Posterior vena cava (tissue), 2 donors: ENCODE measurements around the gene RDM1. TPM values are rescaled to one million over a fixed set of nuclear protein-coding genes. Genes with fewer than 3 reads are reported as not detected.
"Not testable (repeated sequence)": the region's sequence is repeated elsewhere in the genome, so short reads cannot be mapped to it uniquely, and the experiment has no call there.

Experiments used
- DNase-seq: peaks from one replicate; pipeline ENCODE4 v3.0.0-alpha.2; 2020; ENCODE audit warnings: low spot score
- intact Hi-C, 2 donors: fragments of 100-400 bp; cut with DNase I; formaldehyde crosslinking; loops; one replicate each; pipeline versions ENCODE4 v1.14.1 to v1.14.2; 2022 to 2023
- total RNA-seq, 2 donors: library from RNA; stranded (reverse); fragmentation: NEBNext Ultra II Directional; extraction: Animal tissue kit (Norgen Biotek cat#: 25700); gene quantifications; one replicate each; pipeline ENCODE4 v1.2.1, GENCODE V29; 2021
- donor health status: DM: yes; HTN: yes; CAD: no.
- donor health status: DM: yes; HTN: yes; CAD: no.

The RDM1 gene
- total RNA-seq, 2 donors from 2014 or later, result not detected

DNA sequence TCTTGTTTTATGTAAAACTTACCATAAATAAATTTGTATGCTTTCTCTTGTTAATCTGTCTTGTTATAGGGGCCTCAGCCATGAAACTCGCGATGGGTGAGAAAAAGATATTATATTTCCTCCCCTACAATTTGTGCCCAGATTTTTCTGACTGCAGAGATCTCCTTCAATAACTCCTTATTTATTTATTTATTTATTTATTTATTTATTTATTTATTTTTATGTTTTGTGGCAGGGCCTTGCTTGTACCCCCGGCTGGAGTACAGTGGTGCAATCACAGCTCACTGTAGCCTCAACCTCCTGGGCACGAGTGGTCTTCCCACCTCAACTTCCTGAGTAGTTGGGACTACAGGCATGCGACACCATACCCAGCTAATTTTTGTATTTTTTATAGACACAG is 27.1 kb downstream of the RDM1 start:
- intact Hi-C loops, result no loop called here
- DNase-seq, result no peak

DNA sequence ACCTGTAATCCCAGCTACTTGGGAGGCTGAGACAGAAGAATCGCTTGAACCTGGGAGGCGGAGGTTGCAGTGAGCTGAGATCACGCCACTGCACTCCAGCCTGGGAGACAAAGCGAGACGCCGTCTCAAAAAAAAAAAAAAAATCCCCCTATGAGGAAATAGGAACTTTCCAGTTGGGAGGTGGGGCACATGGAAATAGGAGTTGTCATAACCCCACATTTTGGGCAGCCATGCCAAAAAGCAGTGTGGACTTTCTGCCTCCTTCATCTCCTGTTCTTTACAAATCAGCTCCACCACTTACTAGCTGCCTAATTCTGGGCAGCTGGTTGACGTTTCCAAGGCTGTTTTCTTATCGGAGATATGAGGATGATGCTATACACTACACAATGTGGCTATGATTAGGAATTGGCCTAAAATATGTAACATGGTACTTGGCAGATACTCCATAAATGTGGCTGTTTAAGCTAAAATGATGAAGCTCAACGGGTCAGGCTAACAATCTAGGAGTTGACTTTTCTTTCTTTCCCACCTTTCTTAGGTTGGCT is 28.9 kb downstream of the RDM1 start:
- intact Hi-C loops, result no loop called here

DNA sequence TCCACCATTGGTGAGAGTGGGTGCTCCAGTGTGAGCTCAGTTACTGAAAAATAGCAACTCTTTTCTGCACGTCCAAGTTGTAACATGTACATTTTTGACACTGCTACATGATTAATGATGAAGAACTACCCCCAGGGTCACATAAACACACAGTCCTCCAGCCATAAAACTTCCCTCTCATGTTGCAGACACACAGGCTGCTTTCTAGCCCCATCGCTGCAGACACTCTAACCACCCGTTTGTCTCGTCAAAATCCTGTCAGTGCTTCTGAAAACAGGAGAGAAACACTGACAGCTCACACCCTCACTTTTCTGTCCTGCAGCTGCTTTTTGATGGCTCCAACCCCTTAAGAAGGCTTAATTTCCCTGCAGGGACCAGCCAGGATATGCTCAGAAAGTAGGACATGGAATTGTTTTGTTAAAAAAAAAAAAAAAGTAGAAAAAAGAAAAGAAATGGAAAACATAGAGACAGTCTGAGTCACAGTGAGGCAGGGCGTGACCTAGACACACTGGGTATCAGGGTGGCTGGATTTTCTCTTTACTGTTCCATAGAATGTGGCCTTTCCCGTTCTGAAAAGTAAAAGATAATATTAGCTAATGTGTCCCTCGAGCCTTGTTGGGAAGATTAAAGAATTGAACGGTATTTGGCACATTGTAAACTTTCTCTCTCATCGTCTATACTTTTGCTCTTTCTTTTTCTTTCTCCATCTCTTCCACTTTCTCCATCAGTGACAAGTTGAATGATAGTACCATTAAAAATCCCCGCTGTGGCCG is 29.7 kb downstream of the RDM1 start:
- DNase-seq, result no peak
- intact Hi-C loops, result no loop called here

More for the DNA sequence above, 28.9 kb downstream of the RDM1 start:
- DNase-seq, result no peak

DNA sequence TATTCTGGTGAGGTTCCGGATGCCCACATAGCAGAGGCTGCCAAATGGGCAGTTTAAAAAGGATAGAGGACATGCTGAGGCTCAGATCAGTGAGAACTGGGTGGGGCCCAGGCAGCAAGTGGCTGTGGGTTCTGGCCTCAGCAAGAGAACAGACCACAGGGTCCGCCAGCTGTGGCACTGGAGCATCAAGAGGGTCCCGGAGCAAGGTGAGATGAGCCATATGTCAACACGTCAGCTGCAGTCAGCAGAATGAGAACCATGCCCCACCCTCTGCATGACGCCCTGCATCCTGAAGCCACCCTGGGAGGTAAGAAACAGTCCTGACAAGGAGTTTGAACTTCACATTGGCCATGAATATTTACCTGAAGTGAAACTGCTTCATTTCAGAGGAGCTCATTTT is 30.3 kb downstream of the RDM1 start:
- intact Hi-C loops, result no loop called here
- DNase-seq, result no peak

DNA sequence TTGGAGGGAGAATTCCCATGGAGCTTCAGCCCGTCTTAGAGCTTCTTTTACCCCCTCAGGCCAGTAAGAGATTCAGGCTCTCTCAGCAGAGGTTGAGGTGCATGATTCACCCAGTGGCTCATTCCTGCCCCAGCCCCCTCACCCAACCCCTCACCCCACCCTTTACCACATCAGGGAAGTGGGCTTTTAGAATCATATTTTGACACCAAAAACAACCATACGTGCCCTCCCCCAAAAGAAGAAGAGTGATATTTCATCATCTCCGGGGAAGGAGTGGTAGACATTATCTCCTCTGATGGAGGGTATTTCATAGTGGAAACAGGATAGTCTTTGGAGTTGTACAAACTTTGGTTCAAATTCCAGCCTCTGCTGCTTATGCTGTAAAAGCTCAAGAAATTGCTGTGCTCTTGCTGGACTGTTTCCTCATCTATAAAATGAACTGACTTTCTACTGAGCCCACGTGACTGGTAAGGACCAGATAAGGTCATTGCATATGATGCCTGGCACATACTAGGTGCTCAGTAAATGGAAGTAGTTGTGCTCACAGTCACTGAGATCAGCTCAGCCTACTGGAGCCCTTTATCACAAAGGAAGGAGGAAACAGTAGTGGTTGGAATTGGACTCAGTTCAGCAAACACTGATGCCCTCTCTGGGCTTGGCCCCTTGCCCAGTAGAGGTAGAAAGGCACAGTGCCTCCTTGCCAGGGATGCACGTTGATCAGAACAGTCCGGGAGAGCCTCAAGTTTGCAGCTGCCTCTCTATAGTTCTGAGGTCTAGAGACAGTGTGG is 32.1 kb downstream of the RDM1 start:
- no peak for DNase-seq
- intact Hi-C loops, result no loop called here

DNA sequence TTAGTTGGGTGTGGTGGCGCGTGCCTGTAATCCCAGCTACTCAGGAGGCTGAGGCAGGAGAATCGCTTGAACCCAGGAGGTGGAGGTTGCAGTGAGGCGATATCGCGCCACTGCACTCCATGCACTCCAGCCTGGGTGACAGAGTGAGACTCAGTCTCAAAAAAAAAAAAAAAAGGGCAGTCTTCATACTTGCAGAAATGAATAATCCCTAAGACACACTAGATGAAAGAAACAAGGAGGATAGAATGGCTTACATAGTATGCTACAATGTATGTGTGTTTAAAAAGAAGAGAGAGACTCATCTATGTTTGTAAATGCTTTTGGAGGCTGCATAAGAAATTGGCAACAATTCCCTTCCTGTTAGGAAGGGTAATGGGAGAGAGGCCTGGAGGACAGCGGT is 32.8 kb downstream of the RDM1 start:
- DNase-seq, intact Hi-C loops: not testable (repeated sequence)

DNA sequence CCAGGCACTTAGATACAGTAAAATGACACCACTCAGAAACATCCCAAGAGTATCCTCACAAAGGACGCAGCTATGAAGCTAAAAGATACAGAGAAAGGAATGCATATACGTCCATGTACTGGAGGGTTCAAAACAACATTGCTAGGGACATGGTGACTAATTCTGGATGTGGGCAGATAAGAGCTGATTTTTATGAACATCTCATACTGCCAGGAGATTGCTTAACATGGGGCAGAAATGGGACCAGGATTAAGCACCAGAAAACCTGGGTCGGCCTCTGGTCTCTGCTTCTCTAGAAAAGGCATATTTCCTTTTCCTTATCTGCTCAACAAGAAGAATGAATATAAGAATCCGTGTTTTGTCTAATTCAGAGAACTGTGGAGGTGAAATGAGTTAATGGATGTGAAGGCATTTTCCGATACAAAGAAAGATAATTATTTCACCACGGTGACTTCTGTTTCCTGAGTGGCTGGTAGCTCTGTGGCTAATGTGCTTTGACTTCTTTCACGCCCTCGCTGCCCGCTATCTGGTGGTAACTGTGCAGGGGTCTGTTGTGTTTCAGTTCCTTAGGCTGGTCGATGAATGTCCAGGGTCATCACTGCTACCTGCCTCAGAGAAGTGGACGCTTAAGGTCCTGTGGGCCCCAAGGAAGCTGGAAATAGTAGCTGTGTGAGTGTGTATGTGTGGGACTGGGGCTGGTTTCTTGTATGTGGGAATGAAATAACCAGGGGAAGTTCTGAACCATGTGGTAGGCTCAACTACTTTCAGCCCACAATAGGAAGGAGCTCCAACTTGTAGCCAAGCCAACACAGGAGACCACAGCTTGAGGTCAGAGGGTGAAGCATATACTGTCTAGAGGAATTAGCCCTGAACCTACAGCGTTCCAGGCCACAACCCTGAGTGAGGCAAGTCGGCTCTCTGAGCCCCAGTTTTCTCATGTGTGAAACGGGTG is 34.7 kb downstream of the RDM1 start:
- no peak for DNase-seq
- intact Hi-C loops, result no loop called here

DNA sequence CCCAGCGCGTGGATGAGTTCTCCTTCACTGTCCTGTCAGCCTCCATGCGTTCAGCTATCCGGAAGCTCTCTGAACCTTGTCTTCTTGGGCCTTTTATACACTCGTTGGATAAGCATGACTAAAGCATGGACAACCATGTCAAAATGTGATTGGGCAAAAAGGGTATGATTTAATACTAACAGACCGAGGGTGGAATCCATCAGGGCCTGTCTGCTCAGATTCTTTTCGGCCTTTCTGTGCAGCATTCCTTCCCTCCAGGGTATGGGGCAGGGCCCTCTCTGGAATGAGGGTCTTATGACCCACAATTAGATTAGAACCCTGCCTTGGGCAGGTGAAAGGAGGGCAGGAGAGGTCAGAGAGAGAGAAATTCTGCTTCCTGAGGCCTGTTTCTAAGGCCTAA is 36.4 kb downstream of the RDM1 start:
- intact Hi-C loops, result no loop called here
- DNase-seq, result no peak

DNA sequence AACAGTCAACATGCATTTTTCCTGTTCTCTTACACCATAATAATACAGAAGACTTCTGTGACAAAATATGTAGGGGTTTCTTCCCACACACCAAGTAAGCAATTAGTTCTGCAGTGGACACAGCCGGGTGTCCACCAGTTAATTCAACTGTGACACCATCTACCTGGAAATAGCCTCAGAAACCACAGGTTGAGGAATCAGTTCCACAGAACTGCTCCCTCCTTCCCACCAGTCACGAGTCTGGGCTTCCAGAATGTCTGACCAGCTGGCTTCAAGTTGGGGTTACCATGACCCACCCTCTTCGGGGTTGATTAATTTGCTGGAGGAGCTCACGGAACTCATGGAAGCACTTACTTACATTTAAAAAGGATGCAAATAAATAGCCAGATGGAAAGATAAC is 36.8 kb downstream of the RDM1 start:
- no peak for DNase-seq
- intact Hi-C loops, result no loop called here

DNA sequence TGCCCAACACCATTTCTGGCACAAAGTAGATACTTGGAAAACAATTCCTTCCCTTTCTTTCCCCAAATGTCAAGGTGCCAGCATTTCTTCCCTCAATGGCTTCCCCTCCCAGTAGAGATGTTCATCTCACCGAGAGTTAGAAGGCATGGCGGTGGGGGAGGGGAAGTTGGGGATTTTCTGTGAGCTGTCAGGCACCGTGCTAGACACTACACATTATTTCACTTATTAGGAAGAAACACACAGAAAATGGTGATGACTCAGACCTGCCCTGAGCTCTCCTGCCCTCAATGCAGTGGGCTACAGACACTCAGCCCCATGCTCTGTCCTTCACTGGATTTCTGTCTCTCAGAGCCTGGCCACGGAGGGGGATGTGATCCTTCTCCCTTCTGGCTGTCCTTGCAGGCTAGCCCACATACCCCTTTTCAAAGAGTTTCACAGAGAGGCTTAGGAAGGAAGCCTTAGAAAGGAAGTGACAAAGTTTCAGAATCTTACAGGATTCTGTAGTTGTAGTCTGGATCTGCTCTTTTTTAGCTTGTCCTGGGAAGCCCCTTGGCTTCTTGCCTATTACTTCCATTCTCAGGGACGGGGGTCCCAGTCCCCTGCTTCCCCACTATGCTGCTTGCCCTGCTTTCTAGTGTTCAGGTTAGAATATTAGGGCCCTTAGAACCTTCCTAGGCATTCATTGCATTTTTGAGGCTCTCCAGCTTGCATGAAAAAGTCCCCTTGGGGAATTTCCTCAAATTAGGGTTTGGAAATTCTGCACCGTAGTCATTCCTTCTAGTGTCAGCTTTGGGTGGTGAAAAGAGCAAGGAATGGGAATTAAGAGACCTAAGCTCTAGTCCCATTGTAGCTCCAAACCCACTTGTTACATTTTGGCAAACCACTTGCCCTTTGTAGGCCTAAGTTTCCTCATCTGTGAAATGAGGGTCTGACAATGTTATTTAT is 38.2 kb downstream of the RDM1 start:
- intact Hi-C loops, result no loop called here
- DNase-seq, result no peak

DNA sequence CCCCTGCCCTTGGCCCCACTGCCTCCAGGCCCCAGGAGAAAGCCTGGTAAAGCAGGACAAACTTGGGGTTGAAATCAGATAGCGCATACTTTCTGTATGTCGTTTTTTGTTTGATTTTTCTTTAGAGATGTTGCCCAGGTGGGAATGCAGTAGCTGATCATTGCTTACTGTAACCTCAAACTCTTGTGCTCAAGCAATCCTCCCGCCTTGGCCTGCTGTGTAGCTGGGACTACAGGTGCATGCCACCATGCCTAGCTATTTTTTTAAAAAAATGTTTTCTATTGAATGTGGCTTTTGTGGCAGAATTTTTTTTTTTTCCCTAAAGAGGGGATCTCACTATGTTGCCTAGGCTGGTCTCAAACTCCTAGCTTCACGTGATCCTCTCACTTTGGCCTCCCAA is 39.3 kb downstream of the RDM1 start:
- intact Hi-C loops, result no loop called here
- no peak for DNase-seq

DNA sequence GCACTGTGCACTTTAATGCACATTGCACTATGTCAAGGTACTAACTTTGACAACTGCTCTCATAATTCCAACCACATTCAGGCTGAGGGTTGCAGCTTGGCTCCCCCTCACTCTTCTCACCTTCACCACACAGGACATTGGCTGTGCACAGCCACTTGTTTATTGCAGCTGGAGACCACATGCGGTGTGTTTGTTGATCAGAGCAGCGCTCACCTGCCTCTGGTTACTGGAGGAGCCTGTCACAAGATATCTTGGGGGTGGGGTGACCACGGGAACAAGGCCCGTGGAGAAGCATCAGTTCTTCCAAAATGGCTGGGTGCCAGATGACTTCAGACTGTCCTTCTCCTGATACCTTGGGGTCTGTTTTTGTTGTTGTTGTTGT is 39.8 kb downstream of the RDM1 start:
- no peak for DNase-seq
- intact Hi-C loops, result no loop called here

DNA sequence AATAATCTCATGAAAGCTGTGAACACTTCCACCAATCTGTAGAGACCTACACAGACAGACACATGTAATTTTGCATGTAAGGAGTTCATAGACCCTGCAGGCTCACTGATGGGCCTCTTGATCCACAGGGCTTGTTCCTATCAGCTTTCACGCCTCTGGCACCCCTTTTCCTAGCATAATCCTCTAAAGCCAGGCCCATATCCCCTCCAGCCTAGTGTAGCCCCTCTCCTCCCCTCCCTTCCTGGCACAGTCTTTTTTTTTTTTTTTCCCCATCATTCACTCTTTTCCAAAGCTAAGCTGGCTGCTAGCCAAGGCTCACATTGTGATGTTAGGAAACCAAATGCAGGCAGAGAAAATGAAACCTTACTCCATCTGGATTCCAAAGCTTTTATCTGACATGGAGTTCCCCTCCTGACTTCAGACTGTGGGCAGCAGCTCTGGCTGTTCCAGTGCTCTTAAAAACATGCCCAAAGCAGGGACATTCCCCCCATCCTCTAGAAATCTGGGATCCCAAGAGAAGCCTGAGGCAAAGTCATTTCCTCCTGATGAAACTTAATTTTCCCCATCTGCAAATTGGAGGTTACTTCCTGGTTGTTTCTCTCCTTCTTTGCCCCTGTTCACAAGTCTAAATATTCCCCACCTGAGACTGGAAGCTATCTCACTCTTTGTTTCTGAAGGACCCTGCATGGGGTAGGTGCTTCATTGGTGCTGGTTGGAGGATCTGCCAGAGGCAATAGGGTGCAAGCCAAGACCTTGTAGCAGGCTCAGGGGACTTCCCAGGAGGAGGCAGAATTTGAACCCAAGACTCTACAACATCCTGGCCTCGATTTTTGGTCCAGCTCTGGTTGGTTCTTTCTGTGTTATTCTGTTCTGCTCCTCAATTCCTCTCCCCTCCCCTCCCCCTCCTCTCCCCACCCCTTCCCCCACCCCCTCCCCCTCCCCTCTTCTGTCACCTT is 40.5 kb downstream of the RDM1 start:
- no peak for DNase-seq
- intact Hi-C loops, result no loop called here

DNA sequence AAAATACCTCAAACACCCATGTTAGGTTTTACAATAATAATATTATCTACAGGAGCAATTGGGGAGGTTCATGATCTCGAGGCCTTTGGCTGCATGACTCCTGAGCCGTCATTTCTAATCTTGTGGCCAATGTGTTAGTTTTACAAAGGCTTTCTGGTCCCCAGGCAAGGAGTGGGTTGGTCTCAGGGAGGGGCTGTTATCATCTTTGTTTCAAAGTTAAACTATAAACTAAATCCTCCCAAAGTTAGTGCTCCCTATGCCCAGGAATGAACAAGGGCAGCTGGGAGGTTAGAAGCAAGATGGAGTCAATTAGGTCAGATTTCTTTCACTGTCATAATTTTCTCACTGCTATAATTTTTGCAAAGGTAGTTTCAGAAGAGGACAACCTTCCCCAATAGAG is 41.3 kb downstream of the RDM1 start:
- intact Hi-C loops, result no loop called here

DNA sequence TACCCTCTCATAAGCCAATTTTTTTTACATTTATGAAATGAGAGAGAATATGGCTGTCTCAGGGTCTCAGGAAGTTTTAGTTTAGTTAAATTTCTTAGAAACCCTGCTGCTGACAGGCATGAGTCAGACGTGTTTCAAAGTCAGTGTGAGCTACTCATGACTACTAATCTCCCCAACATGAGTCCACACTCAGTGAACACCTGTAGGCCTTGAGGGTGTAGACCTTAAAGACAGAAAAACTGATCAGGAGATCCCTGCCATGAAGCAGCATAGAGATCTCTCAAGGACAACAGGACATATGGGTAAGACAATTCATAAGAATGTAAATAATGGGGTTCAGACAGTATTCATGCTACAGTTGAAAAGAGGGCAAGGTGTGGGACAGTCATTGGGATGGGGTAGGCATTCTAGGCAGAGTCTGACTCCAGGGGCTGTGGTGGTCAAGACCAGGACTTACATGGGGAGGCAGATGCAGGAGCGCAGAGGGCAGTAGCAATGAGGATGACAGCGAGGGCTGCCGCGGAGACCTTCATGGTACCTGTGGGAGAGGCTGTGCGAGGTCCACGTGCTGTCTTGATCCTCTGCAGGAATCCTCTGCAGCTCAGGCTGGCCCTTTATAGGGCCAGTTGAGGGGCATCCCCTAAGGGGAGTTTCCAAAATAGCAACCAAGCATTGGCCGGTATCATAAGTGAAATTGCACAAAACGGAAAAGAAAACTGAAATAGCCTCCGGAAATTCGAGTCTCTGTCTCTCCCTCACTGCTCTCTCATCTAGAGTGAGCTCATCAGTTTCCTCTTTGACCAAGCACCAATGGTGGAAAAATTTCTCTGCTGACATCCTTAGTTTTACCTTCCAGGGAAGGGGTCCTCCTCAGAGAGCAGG is 50.6 kb downstream of the RDM1 start, which contains the start of gene CCL5:
Gene CCL5, minus strand, starts transcription at position 588 of the 882 bp plus-strand sequence.
- DNase-seq, result no peak
- intact Hi-C loops, result no loop called here

More for the DNA sequence above, 41.3 kb downstream of the RDM1 start:
- no peak for DNase-seq

DNA sequence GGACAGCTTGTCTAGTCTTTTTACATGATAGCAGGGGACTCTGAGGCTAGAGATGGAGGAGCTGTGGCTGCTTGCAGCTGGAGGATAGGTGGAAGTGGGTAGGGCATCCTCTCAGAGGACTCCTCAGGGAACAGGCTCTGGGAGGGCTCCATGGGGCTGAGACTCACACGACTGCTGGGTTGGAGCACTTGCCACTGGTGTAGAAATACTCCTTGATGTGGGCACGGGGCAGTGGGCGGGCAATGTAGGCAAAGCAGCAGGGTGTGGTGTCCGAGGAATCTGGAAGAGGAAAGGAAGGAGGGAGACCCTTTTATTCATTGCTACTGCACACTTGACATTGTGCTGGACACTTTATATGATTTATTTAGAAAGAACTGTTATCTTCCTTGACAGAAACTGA is 52.2 kb downstream of the RDM1 start:
- intact Hi-C loops, result no loop called here

More for the DNA sequence above, 52.2 kb downstream of the RDM1 start:
- DNase-seq, result no peak
